ENCODE data around the gene SERPINE1.
"Not testable (repeated sequence)": the region's sequence is repeated elsewhere in the genome, so short reads cannot be mapped to it uniquely, and the experiment has no call there.

SERPINE1 gene

GRCh38 chr7:101126651-101127459 lies at the start of gene SERPINE1:
Gene SERPINE1, plus strand, starts transcription at chr7:101127104. Its CDS starts 1,290 bp downstream, at chr7:101128394.
- DNase-seq: peak; percentile 99

GRCh38 chr7:101077303-101078086 lies 49.4 kb upstream of the SERPINE1 start:
- DNase-seq: peak; percentile 72

DNA sequence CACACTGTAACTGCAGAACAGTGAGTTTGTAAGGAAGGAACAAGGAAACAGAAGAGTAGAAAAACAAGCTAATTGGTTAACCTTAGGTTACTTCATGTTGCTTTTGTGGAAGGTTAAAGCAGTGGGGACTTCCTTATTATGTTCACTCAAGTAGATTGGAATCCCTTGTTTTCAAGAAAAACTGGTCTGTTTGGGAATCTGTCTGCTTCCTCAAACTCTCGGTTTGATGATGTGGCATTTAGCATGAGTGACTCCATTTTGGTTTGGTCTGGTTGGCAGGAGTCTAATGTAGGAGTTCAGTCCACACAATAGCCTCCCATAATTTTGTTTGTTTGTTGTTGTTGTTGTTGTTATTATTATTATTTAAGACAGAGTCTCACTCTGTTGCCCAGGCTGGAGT lies 45.5 kb upstream of the SERPINE1 start:
- DNase-seq: no peak

DNA sequence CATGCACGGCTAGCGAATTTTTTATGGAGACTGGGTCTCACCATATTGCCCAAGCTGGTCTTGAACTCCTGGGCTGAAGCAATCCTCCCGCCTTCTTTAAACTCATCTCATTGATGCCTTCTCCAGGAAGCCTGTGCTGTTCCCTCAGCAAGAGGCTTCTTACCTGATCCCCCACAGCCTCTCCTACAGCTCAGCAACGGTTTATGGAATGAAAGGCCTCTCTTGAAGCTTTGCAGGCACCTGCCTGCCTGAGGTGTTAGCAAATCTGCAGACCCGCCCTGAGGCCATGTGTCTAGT lies 42.1 kb upstream of the SERPINE1 start:
- DNase-seq: no peak

GRCh38 chr7:101085162-101085964 lies 41.5 kb upstream of the SERPINE1 start, which contains the start of gene TRIM56:
Gene TRIM56, plus strand, starts transcription at chr7:101085481. Its CDS starts 1,832 bp downstream, at chr7:101087313.
- DNase-seq: peak; percentile 84

DNA sequence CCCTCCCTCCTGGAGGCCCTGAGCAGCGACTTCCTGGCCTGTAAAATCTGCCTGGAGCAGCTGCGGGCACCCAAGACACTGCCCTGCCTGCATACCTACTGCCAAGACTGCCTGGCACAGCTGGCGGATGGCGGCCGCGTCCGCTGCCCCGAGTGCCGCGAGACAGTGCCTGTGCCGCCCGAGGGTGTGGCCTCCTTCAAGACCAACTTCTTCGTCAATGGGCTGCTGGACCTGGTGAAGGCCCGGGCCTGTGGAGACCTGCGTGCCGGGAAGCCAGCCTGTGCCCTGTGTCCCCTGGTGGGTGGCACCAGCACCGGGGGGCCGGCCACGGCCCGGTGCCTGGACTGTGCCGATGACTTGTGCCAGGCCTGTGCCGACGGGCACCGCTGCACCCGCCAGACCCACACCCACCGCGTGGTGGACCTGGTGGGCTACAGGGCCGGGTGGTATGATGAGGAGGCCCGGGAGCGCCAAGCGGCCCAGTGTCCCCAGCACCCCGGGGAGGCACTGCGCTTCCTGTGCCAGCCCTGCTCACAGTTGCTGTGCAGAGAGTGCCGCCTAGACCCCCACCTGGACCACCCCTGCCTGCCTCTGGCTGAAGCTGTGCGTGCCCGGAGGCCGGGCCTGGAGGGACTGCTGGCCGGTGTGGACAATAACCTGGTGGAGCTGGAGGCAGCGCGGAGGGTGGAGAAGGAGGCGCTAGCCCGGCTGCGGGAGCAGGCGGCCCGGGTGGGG lies 39.4 kb upstream of the SERPINE1 start:
- DNase-seq: no peak

GRCh38 chr7:101088069-101088425 lies 38.9 kb upstream of the SERPINE1 start:
- no peak for DNase-seq

GRCh38 chr7:101088858-101089529 lies 37.9 kb upstream of the SERPINE1 start:
- no peak for DNase-seq

DNA sequence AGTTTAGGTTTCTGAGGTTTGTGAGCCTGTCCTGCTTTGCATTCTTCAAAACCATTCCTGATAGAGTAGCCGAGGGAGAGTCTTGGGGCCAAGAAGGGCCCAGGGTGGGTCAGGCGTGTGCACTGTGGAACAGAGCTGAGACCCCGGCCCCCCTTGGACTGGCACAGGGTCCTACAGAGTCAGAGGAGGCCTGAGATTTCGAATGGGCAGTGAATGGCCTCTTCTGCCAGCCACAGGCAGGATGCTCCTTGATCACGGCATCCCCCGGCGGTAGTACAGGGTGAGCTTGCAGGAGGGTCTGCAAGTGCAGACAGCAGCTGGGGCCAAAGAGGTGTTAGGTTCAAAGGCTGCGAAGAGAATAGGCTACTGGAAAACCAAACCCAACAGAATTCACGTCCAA lies 37.0 kb upstream of the SERPINE1 start:
- no peak for DNase-seq

DNA sequence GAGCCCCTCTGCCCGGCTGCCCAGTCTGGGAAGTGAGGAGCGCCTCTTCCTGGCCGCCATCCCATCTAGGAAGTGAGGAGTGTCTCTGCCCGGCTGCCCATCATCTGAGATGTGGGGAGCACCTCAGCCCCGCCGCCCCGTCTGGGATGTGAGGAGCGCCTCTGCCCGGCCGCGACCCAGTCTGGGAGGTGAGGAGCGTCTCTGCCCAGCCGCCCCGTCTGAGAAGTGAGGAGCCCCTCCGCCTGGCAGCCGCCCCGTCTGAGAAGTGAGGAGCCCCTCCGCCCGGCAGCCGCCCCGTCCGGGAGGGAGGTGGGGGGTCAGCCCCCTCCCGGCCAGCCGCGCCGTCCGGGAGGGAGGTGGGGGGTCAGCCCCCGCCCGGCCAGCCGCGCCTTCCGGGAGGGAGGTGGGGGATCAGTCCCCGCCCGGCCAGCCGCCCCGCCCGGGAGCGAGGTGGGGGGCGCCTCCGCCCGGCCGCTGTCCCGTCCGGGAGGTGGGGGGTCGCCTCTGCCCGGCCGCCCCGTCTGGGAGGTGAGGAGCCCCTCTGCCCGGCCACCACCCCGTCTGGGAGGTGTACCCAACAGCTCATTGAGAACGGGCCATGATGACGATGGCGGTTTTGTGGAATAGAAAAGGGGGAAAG lies 34.5 kb upstream of the SERPINE1 start:
- not testable (repeated sequence) for DNase-seq

DNA sequence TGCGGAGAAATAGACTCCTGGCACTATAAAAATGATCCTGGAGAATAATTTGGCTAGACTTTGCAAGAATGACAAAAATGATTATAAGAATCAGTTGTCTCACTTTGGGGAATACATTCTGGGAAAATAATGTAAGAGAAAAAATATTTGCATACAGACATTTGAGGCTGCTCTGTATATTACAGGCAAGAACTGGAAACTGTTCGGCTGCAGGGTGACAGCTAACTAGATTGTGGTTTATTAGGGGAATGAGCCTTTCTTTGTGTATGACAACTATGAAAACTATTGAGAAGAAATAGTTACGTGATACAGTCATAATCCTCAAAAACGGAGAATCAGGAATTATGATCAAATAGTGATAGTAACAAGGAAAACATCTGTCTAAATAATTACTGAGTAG lies 33.0 kb upstream of the SERPINE1 start:
- peak; percentile 93 for DNase-seq

GRCh38 chr7:101094376-101094775 lies 32.5 kb upstream of the SERPINE1 start:
- DNase-seq: peak; percentile 27

DNA sequence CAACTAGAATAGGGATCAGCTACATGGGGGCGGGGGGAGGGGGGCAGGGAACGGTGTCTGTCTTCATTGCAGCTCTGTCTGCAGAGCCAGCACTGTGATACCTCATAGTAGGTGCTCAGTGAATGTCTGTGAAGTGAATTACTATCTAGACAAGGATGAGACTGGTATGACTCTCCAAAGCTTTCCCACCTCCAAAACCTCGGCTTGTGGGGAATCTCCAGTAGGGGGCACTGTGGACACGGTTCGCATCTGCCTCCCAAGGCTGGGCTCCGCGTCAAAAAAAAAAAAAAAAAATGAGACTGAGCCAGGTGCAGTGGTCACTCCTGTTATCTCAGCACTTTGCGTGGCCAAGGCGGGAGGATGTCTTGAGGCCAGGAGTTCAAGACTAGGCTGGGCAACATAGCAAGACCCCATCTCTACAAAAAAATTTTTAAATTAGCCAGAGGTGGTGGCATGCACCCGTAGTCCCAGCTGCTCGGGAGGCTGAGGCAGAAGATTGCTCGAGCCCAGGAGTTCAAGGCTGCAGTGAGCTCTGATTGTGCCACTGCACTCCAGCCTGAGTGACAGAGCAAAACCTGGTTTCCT lies 32.0 kb upstream of the SERPINE1 start:
- DNase-seq: peak; percentile 73

GRCh38 chr7:101096331-101096956 lies 30.5 kb upstream of the SERPINE1 start:
- DNase-seq: no peak

DNA sequence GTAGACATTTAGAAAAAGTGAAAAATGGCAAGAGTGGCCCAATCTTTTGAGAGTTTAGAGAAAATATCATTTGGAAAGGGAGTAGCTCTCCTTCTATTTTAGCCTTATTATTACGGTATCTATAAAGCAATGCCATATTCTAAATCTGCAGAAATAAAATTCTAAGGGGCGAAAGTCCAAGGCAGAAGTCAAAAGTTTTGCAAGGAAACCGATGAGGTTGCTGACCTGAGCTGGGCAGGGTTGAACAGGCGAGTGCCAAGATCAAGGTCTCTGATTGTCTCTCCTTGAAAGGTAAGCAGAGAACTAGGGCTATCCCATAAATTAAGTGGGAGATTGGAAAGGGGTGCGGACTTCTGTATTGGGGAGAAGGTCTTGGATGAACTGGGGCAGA lies 30.0 kb upstream of the SERPINE1 start:
- DNase-seq: no peak

DNA sequence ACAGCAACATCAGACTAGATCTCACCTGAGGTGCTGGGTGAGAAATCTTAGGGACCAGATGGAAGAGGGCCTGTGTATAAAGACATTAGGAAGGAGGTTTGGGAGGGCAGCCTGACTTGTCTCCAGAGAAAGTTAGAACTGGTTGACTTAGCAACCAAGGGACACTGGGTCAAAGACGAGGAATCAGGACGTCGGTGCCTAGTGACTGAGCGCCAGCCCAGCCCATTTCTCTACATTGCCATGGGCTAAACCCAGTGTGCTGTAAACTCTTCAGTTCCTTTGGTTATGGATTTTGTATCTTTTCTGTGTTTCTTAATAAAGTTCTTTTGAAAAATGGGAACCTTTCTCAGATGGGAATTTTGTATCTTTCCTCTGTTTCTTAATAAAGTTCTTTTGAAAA lies 29.3 kb upstream of the SERPINE1 start:
- DNase-seq: no peak

DNA sequence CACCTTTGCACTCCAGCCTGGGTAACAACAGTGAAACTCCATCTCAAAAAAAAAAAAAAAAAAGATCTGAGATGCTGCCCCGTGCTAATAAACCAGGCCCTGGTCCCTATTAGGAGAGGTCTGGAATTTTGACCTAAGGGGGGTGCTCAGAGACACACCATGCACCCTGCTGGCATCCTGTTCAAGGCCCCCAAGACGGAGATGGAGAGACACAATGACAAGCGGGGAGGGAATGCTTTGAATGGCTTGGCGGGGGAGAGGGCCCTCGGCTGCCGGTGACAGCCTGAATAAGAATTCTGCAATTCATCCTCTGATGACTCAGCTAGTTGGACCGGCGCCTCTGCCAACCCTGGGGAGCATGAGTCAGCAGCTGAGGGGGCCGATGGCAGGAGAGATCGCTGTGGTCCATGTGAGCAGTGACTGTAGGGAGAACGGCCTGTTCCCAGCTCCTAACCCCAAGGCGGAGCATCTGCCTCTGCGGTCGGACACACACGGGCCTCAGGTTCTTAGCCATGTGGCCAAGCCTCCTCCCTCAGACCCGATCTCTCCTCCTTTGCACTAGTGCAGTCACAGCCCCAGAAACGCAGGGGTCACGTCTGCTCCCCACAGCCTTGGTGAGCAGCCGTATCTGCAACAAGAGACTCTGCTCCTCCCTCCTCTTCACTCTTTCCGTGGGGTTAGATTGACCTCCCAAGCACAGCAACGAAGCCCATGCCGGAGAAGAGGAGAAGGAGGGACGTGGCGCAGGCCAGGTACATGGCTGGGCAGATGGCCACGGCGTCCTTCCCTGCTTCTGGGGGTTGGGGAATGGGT lies 26.7 kb upstream of the SERPINE1 start:
- DNase-seq: peak; percentile 100

- peak; percentile 64 for DNase-seq
Measured at GRCh38 chr7:101100858-101101847, 25.8 kb upstream of the SERPINE1 start.

GRCh38 chr7:101102026-101102425 lies 24.9 kb upstream of the SERPINE1 start:
- no peak for DNase-seq

All from EL (cell line).